ENCODE measurements around the gene MTCL1.

MTCL1 gene

GRCh38 chr18:8826514-8826913, 121.2 kb downstream of the MTCL1 start:
- 0 out of 2 replicates have a peak, but pooled peaks cover 3% of the 10 kb centered on the region for H3K4me1 ChIP-seq (ENCODE audit: insufficient read depth, low read length)
- H3K36me3 ChIP-seq (ENCODE audit: insufficient read depth, low read length), result peaks cover 36% of the 10 kb centered on the region
- no peaks in the 10 kb centered on the region for H3K27me3 ChIP-seq (ENCODE audit: insufficient read depth, low read length)
- H3K9ac ChIP-seq (ENCODE audit: low read depth, low read length), result no peak overlapping the region
- H3K4me3 ChIP-seq (ENCODE audit: low read length), result no peak overlapping the region
- no peaks in the 10 kb centered on the region for H3K9me3 ChIP-seq (ENCODE audit: insufficient read depth, low read depth, low read length)
- 94% methylated on average over 3 of the region's 3 CpGs for WGBS
- H3K27ac ChIP-seq (ENCODE audit: low read depth, low read length), result no peak overlapping the region

- Histone ChIP-seq H3K4me1 (ENCODE audit: insufficient read depth, low read length) (0 out of 2 replicates have a peak, but pooled peaks cover 3% of the 10 kb centered on the region), H3K27ac (ENCODE audit: low read depth, low read length) (no peak overlapping the region), H3K27me3 (ENCODE audit: insufficient read depth, low read length) (no peaks in the 10 kb centered on the region), H3K4me3 (ENCODE audit: low read length) (no peak overlapping the region), H3K9ac (ENCODE audit: low read depth, low read length) (no peak overlapping the region), H3K36me3 (ENCODE audit: insufficient read depth, low read length) (peaks cover 36% of the 10 kb centered on the region), H3K9me3 (ENCODE audit: insufficient read depth, low read depth, low read length) (no peaks in the 10 kb centered on the region)
- 95% methylated on average over 12 of the region's 12 CpGs for WGBS
Measured at GRCh38 chr18:8826971-8827370, 121.6 kb downstream of the MTCL1 start.

GRCh38 chr18:8828300-8828699, 122.9 kb downstream of the MTCL1 start:
- 80% methylated on average over 5 of the region's 7 CpGs for WGBS
- Histone ChIP-seq H3K9ac (ENCODE audit: low read depth, low read length) (no peak overlapping the region), H3K4me3 (ENCODE audit: low read length) (no peak overlapping the region), H3K27me3 (ENCODE audit: insufficient read depth, low read length) (no peaks in the 10 kb centered on the region), H3K4me1 (ENCODE audit: insufficient read depth, low read length) (0 out of 2 replicates have a peak, but pooled peaks cover 3% of the 10 kb centered on the region), H3K27ac (ENCODE audit: low read depth, low read length) (no peak overlapping the region), H3K36me3 (ENCODE audit: insufficient read depth, low read length) (peaks cover 29% of the 10 kb centered on the region), H3K9me3 (ENCODE audit: insufficient read depth, low read depth, low read length) (no peaks in the 10 kb centered on the region)

- H3K27ac ChIP-seq (ENCODE audit: low read depth, low read length), result no peak overlapping the region
- peaks cover 25% of the 10 kb centered on the region for H3K36me3 ChIP-seq (ENCODE audit: insufficient read depth, low read length)
- no peaks in the 10 kb centered on the region for H3K9me3 ChIP-seq (ENCODE audit: insufficient read depth, low read depth, low read length)
- 0 out of 2 replicates have a peak, but pooled peaks cover 3% of the 10 kb centered on the region for H3K4me1 ChIP-seq (ENCODE audit: insufficient read depth, low read length)
- no peaks in the 10 kb centered on the region for H3K27me3 ChIP-seq (ENCODE audit: insufficient read depth, low read length)
- H3K4me3 ChIP-seq (ENCODE audit: low read length), result no peak overlapping the region
- no peak overlapping the region for H3K9ac ChIP-seq (ENCODE audit: low read depth, low read length)
- WGBS, result 86% methylated on average over 10 of the region's 10 CpGs
Measured at GRCh38 chr18:8828798-8829197, 123.4 kb downstream of the MTCL1 start.

- Histone ChIP-seq H3K4me1 (ENCODE audit: insufficient read depth, low read length) (0 out of 2 replicates have a peak, but pooled peaks cover 3% of the 10 kb centered on the region), H3K4me3 (ENCODE audit: low read length) (no peak overlapping the region), H3K9ac (ENCODE audit: low read depth, low read length) (no peak overlapping the region), H3K27ac (ENCODE audit: low read depth, low read length) (no peak overlapping the region), H3K27me3 (ENCODE audit: insufficient read depth, low read length) (no peaks in the 10 kb centered on the region), H3K36me3 (ENCODE audit: insufficient read depth, low read length) (peaks cover 10% of the 10 kb centered on the region), H3K9me3 (ENCODE audit: insufficient read depth, low read depth, low read length) (no peaks in the 10 kb centered on the region)
- 89% methylated on average over 16 of the region's 16 CpGs for WGBS
Measured at GRCh38 chr18:8830067-8831060, 125.0 kb downstream of the MTCL1 start.

GRCh38 chr18:8831112-8831511, 125.8 kb downstream of the MTCL1 start:
- Histone ChIP-seq H3K9ac (ENCODE audit: low read depth, low read length) (no peak overlapping the region), H3K4me1 (ENCODE audit: insufficient read depth, low read length) (0 out of 2 replicates have a peak, but pooled peaks cover 3% of the 10 kb centered on the region), H3K4me3 (ENCODE audit: low read length) (no peak overlapping the region), H3K27ac (ENCODE audit: low read depth, low read length) (no peak overlapping the region), H3K36me3 (ENCODE audit: insufficient read depth, low read length) (peaks cover 8% of the 10 kb centered on the region; the same call in 1 of the 2 replicates), H3K9me3 (ENCODE audit: insufficient read depth, low read depth, low read length) (0 out of 2 replicates have a peak, but pooled peaks cover under 1% of the 10 kb centered on the region), H3K27me3 (ENCODE audit: insufficient read depth, low read length) (no peaks in the 10 kb centered on the region)
- WGBS, result 95% methylated on average over 3 of the region's 3 CpGs

- 0 out of 2 replicates have a peak, but pooled peaks cover 3% of the 10 kb centered on the region for H3K4me1 ChIP-seq (ENCODE audit: insufficient read depth, low read length)
- no peak overlapping the region for H3K27ac ChIP-seq (ENCODE audit: low read depth, low read length)
- H3K27me3 ChIP-seq (ENCODE audit: insufficient read depth, low read length), result no peaks in the 10 kb centered on the region
- H3K9ac ChIP-seq (ENCODE audit: low read depth, low read length), result no peak overlapping the region
- H3K9me3 ChIP-seq (ENCODE audit: insufficient read depth, low read depth, low read length), result 0 out of 2 replicates have a peak, but pooled peaks cover 4% of the 10 kb centered on the region
- WGBS, result 94% methylated on average over 14 of the region's 14 CpGs
- peaks cover 4% of the 10 kb centered on the region; the same call in 1 of the 2 replicates for H3K36me3 ChIP-seq (ENCODE audit: insufficient read depth, low read length)
- no peak overlapping the region for H3K4me3 ChIP-seq (ENCODE audit: low read length)
Measured at GRCh38 chr18:8831531-8831930, 126.2 kb downstream of the MTCL1 start.

- Histone ChIP-seq H3K4me3 (ENCODE audit: low read length) (no peak overlapping the region), H3K9ac (ENCODE audit: low read depth, low read length) (no peak overlapping the region), H3K4me1 (ENCODE audit: insufficient read depth, low read length) (no peaks in the 10 kb centered on the region), H3K9me3 (ENCODE audit: insufficient read depth, low read depth, low read length) (peaks cover 18% of the 10 kb centered on the region), H3K27ac (ENCODE audit: low read depth, low read length) (no peak overlapping the region), H3K36me3 (ENCODE audit: insufficient read depth, low read length) (no peaks in the 10 kb centered on the region), H3K27me3 (ENCODE audit: insufficient read depth, low read length) (no peaks in the 10 kb centered on the region)
- 98% methylated on average over 2 of the region's 2 CpGs for WGBS
Measured at GRCh38 chr18:8833480-8833879, 128.1 kb downstream of the MTCL1 start.

- Histone ChIP-seq H3K9me3 (ENCODE audit: insufficient read depth, low read depth, low read length) (peaks cover 18% of the 10 kb centered on the region), H3K36me3 (ENCODE audit: insufficient read depth, low read length) (no peaks in the 10 kb centered on the region), H3K27ac (ENCODE audit: low read depth, low read length) (no peak overlapping the region), H3K4me3 (ENCODE audit: low read length) (no peak overlapping the region), H3K4me1 (ENCODE audit: insufficient read depth, low read length) (no peaks in the 10 kb centered on the region), H3K27me3 (ENCODE audit: insufficient read depth, low read length) (no peaks in the 10 kb centered on the region), H3K9ac (ENCODE audit: low read depth, low read length) (no peak overlapping the region)
- 90% methylated on average over 6 of the region's 6 CpGs for WGBS
Measured at GRCh38 chr18:8834881-8835280, 129.5 kb downstream of the MTCL1 start.

GRCh38 chr18:8835521-8835953, 130.2 kb downstream of the MTCL1 start:
- Histone ChIP-seq H3K27ac (ENCODE audit: low read depth, low read length) (no peak overlapping the region), H3K9me3 (ENCODE audit: insufficient read depth, low read depth, low read length) (peaks cover 18% of the 10 kb centered on the region), H3K4me1 (ENCODE audit: insufficient read depth, low read length) (no peaks in the 10 kb centered on the region), H3K9ac (ENCODE audit: low read depth, low read length) (no peak overlapping the region), H3K27me3 (ENCODE audit: insufficient read depth, low read length) (no peaks in the 10 kb centered on the region), H3K4me3 (ENCODE audit: low read length) (no peak overlapping the region), H3K36me3 (ENCODE audit: insufficient read depth, low read length) (no peaks in the 10 kb centered on the region)
- WGBS, result 91% methylated on average over 3 of the region's 3 CpGs

- Histone ChIP-seq H3K4me1 (ENCODE audit: insufficient read depth, low read length) (no peaks in the 10 kb centered on the region), H3K27me3 (ENCODE audit: insufficient read depth, low read length) (no peaks in the 10 kb centered on the region), H3K9ac (ENCODE audit: low read depth, low read length) (no peak overlapping the region), H3K27ac (ENCODE audit: low read depth, low read length) (no peak overlapping the region), H3K9me3 (ENCODE audit: insufficient read depth, low read depth, low read length) (peaks cover 18% of the 10 kb centered on the region), H3K4me3 (ENCODE audit: low read length) (no peak overlapping the region), H3K36me3 (ENCODE audit: insufficient read depth, low read length) (no peaks in the 10 kb centered on the region)
- 90% methylated on average over 3 of the region's 3 CpGs for WGBS
Measured at GRCh38 chr18:8839281-8839680, 133.9 kb downstream of the MTCL1 start.
